ENCODE measurements around the gene DIDO1.
A peak's percentile ranks its signal among the peaks of the same experiment; 100 is the strongest.
"Not testable (repeated sequence)": the region's sequence is repeated elsewhere in the genome, so short reads cannot be mapped to it uniquely, and the experiment has no call there.

DIDO1 gene

GRCh38 chr20:62962891-62963613 lies 36.7 kb upstream of the DIDO1 start:
- DNase-seq (ENCODE audit: extremely low spot score, insufficient read length, low read depth) (no peak), FAIRE-seq (no peak)

DNA sequence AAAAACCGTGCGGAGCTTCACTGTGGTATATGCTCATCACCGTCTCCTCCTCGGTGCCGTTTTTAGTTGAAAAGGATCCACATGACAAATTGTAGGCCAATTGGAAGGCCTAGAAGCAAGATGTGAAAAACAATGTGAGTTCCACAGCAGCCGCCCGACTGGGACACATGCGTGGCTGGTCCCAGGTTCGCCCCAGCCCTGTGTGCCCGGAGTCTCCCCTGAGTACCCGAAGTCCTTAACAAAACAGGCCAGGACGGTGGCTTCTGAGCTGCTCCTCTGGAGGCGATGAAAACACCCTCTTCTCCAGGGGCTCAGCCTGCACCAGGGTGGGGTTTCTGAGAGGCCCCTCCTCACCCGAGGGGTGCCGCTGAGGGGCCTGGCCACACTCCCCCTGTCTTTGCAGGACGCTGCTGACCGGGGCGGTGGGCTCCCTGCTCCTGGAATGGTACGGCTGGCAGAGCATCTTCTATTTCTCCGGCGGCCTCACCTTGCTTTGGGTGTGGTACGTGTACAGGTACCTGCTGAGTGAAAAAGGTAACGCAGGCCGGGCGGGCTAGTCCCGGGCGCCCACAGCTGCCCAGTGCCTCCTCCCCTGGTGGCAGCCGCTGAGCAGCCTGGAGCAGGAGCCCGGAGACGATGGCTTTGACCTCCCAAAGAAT lies 36.0 kb upstream of the DIDO1 start:
- no peak for DNase-seq (ENCODE audit: extremely low spot score, insufficient read length, low read depth)
- no peak for FAIRE-seq

DNA sequence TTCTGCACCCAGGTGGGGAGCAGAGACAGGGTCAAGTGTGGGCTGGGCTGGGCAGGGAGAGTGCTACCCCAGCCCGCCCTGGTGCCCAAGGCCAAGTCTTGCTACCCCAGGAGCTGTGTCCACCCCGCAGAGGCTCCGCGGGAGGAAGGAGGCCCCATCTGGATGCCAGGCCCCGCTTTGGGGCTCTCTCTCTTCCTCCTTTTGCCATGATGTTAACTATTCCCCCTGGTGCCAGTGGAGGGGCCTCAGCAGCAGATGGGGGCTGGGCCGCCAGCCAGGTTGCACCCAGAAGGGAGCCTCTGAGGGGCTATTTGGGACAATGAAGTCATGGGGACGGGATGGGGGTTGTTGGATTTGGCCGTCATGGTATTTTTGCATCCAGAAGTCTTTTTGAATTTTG lies 35.5 kb upstream of the DIDO1 start:
- FAIRE-seq (no peak), DNase-seq (ENCODE audit: extremely low spot score, insufficient read length, low read depth) (no peak)

DNA sequence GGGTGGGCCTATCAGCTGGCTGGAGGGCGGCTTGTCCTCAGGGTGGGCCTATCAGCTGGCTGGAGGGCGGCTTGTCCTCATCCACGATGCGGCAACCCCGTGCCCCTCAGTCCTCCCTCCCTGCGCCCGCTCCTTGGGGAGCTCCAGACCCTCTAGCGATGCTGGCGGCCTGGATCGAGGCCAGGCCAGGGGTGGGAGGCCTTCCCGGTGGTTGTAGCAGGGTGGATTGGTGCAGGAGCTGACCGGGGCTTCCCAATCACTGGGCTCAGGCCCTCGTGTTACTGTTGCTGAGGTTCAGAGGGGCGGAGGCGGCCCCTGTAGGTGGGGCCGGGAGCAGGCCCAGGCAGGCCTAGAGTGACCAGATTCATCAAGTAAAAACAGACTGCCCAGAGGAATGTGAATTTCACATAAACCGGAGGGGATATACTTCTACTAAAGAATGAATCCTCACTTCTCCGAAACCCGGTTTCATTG lies 35.0 kb upstream of the DIDO1 start:
- DNase-seq (ENCODE audit: extremely low spot score, insufficient read length, low read depth) (no peak), FAIRE-seq (no peak)

- DNase-seq (ENCODE audit: extremely low spot score, insufficient read length, low read depth); FAIRE-seq: not testable (repeated sequence)
These were observed 34.4 kb upstream of the DIDO1 start for GRCh38 chr20:62960446-62961309.

DNA sequence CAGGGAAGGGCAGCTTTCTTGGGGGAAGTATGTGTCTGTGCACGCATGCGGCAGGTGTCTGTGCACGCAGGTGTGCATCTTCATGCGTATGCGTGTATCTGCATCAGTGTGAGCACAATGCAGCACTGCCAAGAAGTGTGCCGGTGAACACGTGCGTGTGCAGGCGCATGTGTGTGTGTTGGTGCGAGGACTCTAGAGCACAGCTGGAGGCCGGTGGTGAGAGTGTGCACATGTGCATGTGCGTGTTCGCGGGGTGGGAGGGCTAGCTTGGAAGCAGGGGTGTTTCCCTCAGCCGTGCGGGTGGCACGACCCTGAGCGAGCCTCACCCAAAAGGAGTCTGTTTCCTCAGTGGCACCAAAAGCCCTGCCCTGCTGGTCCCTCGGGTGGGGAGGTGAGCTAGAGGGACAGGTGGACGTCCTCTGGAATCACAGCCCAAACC lies 33.7 kb upstream of the DIDO1 start:
- DNase-seq (ENCODE audit: extremely low spot score, insufficient read length, low read depth), result no peak
- no peak for FAIRE-seq

- DNase-seq (ENCODE audit: extremely low spot score, insufficient read length, low read depth) (no peak), FAIRE-seq (no peak)
These were observed 33.0 kb upstream of the DIDO1 start for GRCh38 chr20:62959101-62959971.

GRCh38 chr20:62958388-62959100 lies 32.2 kb upstream of the DIDO1 start:
- no peak for FAIRE-seq
- no peak for DNase-seq (ENCODE audit: extremely low spot score, insufficient read length, low read depth)

DNA sequence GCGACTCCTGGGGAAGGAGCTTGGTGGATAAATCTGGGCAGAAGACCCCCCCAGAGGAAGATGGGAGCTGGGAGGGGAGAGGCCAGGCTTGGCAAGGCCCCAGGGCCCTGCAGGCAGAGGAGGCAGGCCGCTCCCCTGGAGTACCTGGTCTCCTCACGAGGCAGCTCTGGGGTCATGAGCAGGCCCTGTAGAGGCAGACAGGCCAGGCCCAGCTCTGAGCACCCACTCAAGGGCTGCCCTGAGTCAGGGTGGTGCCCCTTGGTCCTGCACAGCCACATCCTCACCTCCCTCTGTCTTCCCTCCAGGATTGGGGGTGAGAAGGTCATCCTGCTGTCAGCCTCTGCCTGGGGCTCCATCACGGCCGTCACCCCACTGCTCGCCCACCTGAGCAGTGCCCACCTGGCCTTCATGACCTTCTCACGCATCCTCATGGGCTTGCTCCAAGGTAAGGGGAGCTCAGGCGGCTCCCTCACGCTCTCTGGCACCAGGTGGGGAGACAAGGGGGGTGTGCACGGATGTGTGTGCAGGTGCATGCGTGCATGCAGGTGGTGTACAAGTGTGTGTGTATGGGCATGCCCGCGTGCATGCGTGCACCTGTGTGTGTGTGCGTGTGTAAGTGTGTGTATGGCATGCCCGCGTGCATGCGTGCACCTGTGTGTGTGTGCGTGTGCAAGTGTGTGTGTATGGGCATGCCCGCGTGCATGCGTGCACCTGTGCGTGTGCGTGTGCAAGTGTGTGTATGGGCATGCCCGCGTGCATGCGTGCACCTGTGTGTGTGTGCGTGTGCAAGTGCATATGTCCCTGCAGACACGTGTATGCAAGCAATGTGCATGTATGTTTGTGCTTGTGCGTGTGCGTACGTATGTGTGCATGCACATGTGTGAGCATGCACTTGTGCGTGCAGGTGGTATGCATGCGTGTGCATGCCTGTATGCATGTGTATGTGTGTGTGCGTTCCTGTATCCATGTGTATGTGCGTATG lies 31.1 kb upstream of the DIDO1 start:
- FAIRE-seq, result no peak

DNA sequence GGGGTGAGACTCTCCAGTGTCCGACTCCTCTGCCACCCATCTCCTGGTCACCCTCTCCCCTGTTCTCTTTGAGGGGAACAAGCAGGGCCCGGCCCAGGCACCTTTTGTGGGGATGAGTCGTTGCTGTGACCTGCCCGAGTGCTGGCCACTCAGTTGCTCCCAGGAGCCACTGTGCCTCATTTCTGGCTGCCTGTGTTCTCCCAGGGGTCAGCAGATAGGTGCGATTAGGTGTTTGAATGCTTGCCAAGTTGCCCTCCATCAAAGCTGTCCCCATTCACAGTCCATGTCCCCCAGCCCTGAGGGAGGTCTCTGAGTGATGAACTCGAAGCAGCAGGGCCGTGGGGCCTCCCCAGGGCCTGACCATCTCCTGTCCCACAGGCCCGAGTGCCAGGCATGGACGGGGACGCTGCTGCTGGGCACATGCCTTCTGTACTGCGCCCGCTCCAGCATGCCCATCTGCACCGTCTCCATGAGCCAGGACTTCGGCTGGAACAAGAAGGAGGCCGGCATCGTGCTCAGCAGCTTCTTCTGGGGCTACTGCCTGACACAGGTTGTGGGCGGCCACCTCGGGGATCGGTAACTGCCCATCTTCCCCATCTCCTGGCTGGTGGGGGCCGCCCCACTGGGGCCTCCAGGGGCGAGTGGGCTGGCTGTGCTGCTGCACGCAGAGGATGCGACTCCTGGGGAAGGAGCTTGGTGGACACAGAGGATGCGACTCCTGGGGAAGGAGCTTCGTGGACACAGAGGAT lies 30.3 kb upstream of the DIDO1 start:
- no peak for DNase-seq (ENCODE audit: extremely low spot score, insufficient read length, low read depth)

More for the DNA sequence above, 31.1 kb upstream of the DIDO1 start:
- DNase-seq (ENCODE audit: extremely low spot score, insufficient read length, low read depth), result no peak

DNA sequence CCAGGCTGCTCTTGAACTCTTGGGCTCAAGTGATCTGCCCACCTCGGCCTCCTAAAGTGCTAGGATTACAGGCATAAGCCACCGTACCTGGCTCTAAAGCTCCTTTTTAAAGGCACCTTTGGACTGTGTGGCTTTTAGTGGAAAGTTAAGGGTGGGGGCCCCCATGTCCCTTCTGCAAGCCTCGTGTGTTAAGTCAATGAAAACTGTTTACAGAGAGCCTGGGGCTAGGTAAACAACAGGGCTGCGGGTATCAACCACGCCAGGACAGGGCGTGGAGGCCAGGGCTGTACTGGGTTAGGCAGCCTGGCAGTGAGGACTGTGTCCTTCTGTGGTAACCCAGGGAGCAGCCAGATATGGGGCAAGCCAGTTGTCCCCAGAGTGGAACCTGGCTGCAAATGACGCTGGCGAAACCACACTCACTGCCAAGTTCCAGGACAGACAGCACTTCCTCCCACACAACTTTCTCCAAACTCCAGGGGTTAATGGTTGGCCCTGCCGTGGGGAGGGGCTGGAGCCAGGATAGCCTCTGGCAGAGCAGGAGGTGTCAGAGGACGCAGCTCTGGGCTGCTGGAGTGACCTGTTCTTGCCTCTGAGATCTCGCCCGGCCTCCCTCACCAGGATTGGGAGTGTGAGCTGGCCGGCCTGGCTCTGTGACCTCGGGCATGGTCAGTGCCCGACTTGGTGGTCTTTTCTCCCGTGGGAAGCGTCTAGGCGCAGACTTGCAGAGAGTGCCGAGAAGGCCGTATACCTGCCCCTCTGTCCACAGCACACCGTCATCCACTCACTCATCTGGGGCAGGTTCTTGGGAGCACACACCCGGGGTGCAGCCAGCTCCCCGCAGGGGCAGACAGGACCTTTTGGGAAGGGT lies 29.4 kb upstream of the DIDO1 start:
- FAIRE-seq (no peak), DNase-seq (ENCODE audit: extremely low spot score, insufficient read length, low read depth) (no peak)

More for the DNA sequence above, 30.3 kb upstream of the DIDO1 start:
- no peak for FAIRE-seq

- peak; percentile 80 for DNase-seq (ENCODE audit: extremely low spot score, insufficient read length, low read depth)
- peak; percentile 89 for FAIRE-seq
These were observed 27.8 kb upstream of the DIDO1 start for GRCh38 chr20:62953839-62954703.

DNA sequence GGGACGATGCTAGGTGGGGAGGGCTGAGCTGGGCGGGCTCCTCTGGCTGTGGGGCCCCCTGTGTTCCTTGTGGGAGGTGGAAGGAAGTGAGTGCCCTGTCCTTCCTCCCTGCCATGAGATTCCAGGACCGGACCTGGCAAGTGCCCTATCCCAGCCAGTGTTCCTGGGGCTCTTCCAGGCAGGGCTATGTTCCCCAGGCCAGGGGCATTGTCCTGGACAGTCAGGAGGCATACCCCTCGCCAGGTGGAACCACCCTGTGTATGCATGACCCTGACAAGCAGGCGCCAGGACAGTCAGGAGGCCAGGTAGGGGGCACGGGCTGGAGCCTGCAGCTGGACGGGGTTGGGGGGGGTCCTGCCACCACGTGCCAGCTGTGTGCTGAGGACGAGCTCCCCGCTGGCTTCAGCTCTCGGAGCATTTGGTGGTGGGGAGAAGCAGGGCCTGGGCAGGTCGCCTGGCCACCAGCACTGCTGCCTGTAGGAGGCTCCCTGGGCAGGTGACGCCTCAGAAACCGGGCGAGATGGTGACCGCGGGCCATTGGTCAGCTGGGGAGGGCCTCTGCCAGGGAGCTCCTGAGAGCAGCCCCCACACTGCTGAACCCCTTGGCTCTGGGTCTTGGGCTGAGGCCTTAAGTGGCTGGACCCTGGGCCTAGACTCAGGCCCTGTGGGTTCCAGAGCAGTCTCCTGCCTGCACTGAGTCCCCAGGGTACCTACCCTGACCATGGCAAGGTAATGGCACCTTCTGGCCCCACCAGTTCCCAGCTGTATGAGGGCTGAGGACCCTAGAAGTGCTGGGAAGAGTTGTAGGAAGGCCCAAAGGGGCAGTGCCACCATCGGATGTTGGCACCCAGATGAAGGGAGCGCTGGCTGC lies 26.9 kb upstream of the DIDO1 start:
- no peak for DNase-seq (ENCODE audit: extremely low spot score, insufficient read length, low read depth)

GRCh38 chr20:62952373-62952967 lies 26.2 kb upstream of the DIDO1 start, which contains the start of gene SLC17A9:
SLC17A9 (plus strand) TSS chr20:62952709; CDS start chr20:62952831, 122 bp downstream.
- peak; percentile 76 for DNase-seq (ENCODE audit: extremely low spot score, insufficient read length, low read depth)
- peak; percentile 57 for FAIRE-seq

More for the DNA sequence above, 26.9 kb upstream of the DIDO1 start:
- FAIRE-seq, result no peak
